ENCODE data around the gene RNF111.
"Not testable (repeated sequence)": the region's sequence is repeated elsewhere in the genome, so short reads cannot be mapped to it uniquely, and the experiment has no call there.

The RNF111 gene

GRCh38 chr15:58983261-58983660, 4.2 kb upstream of the RNF111 start:
- Mint-ChIP-seq H3K4me3 (no peak overlapping the region), H3K9me3 (no peaks in the 10 kb centered on the region), H3K27me3 (no peaks in the 10 kb centered on the region), H3K4me1 (peaks cover 47% of the 10 kb centered on the region), H3K27ac (no peak overlapping the region), H3K36me3 (ENCODE audit: low read depth) (no peaks in the 10 kb centered on the region)
- ATAC-seq (no peak), DNase-seq (no peak)

- Mint-ChIP-seq H3K9me3 (no peaks in the 10 kb centered on the region), H3K36me3 (ENCODE audit: low read depth) (no peaks in the 10 kb centered on the region), H3K27me3 (no peaks in the 10 kb centered on the region), H3K27ac (no peak overlapping the region), H3K4me1 (peaks cover 49% of the 10 kb centered on the region), H3K4me3 (no peak overlapping the region)
- ATAC-seq, result no peak
- no peak for DNase-seq
These were observed 2.0 kb upstream of the RNF111 start for GRCh38 chr15:58985443-58985842.

GRCh38 chr15:58987036-58987435, 427 bp upstream of the RNF111 start:
- no peak for ATAC-seq
- DNase-seq, result no peak

GRCh38 chr15:58988006-58988785, 733 bp downstream of the RNF111 start:
- peaks cover 13% of the 10 kb centered on the region for H3K36me3 Mint-ChIP-seq (ENCODE audit: low read depth)
- H3K27me3 Mint-ChIP-seq, result no peaks in the 10 kb centered on the region
- peak overlapping the region; percentile 87 for H3K27ac Mint-ChIP-seq
- peak; percentile 76 for DNase-seq
- H3K4me1 Mint-ChIP-seq, result peaks cover 44% of the 10 kb centered on the region
- no peaks in the 10 kb centered on the region for H3K9me3 Mint-ChIP-seq
- peak overlapping the region; percentile 95 for H3K4me3 Mint-ChIP-seq
- ATAC-seq, result peak; percentile 60

More at GRCh38 chr15:58987036-58987435, 427 bp upstream of the RNF111 start:
- Mint-ChIP-seq H3K9me3 (no peaks in the 10 kb centered on the region), H3K27ac (peak overlapping the region; percentile 87), H3K4me1 (peaks cover 47% of the 10 kb centered on the region), H3K4me3 (peak overlapping the region; percentile 95), H3K36me3 (ENCODE audit: low read depth) (peaks cover 10% of the 10 kb centered on the region), H3K27me3 (no peaks in the 10 kb centered on the region)

- Mint-ChIP-seq H3K4me1 (peaks cover 47% of the 10 kb centered on the region), H3K27ac (no peak overlapping the region), H3K9me3 (no peaks in the 10 kb centered on the region), H3K4me3 (no peak overlapping the region), H3K27me3 (no peaks in the 10 kb centered on the region), H3K36me3 (ENCODE audit: low read depth) (peaks cover 21% of the 10 kb centered on the region)
- ATAC-seq (no peak), DNase-seq (no peak)
These were observed 4.7 kb downstream of the RNF111 start for GRCh38 chr15:58992181-58992580.

GRCh38 chr15:58994906-58995453, 7.5 kb downstream of the RNF111 start:
- no peak for ATAC-seq
- peaks cover 37% of the 10 kb centered on the region for H3K4me1 Mint-ChIP-seq
- H3K36me3 Mint-ChIP-seq (ENCODE audit: low read depth), result peaks cover 25% of the 10 kb centered on the region
- no peak overlapping the region for H3K4me3 Mint-ChIP-seq
- no peaks in the 10 kb centered on the region for H3K9me3 Mint-ChIP-seq
- no peak for DNase-seq
- no peak overlapping the region for H3K27ac Mint-ChIP-seq
- no peaks in the 10 kb centered on the region for H3K27me3 Mint-ChIP-seq

- DNase-seq (no peak), ATAC-seq (no peak)
- no peak overlapping the region for H3K4me3 Mint-ChIP-seq
- H3K9me3 Mint-ChIP-seq, result no peaks in the 10 kb centered on the region
- H3K27me3 Mint-ChIP-seq, result no peaks in the 10 kb centered on the region
- peaks cover 40% of the 10 kb centered on the region for H3K4me1 Mint-ChIP-seq
- no peak overlapping the region for H3K27ac Mint-ChIP-seq
- H3K36me3 Mint-ChIP-seq (ENCODE audit: low read depth), result peaks cover 18% of the 10 kb centered on the region
These were observed 12.2 kb downstream of the RNF111 start for GRCh38 chr15:58999694-59000093.

GRCh38 chr15:59000251-59000650, 12.8 kb downstream of the RNF111 start:
- H3K4me1 Mint-ChIP-seq, result peaks cover 38% of the 10 kb centered on the region
- ATAC-seq, result not testable (repeated sequence)

GRCh38 chr15:59001946-59002345, 14.5 kb downstream of the RNF111 start:
- Mint-ChIP-seq H3K27ac (peak overlapping the region; percentile 43), H3K4me1 (peaks cover 44% of the 10 kb centered on the region), H3K4me3 (no peak overlapping the region), H3K27me3 (no peaks in the 10 kb centered on the region), H3K9me3 (no peaks in the 10 kb centered on the region), H3K36me3 (ENCODE audit: low read depth) (peaks cover 30% of the 10 kb centered on the region)
- ATAC-seq (no peak), DNase-seq (no peak)

More at GRCh38 chr15:59000251-59000650, 12.8 kb downstream of the RNF111 start:
- DNase-seq, H3K27ac Mint-ChIP-seq, H3K27me3 Mint-ChIP-seq, H3K4me3 Mint-ChIP-seq, H3K9me3 Mint-ChIP-seq: not testable (repeated sequence)
- peaks cover 18% of the 10 kb centered on the region for H3K36me3 Mint-ChIP-seq (ENCODE audit: low read depth)

GRCh38 chr15:59002418-59002859, 15.0 kb downstream of the RNF111 start:
- no peak for DNase-seq
- Mint-ChIP-seq H3K9me3 (no peaks in the 10 kb centered on the region), H3K36me3 (ENCODE audit: low read depth) (peaks cover 34% of the 10 kb centered on the region)

GRCh38 chr15:59005579-59005978, 18.1 kb downstream of the RNF111 start:
- DNase-seq (no peak), ATAC-seq (no peak)
- no peak overlapping the region for H3K4me3 Mint-ChIP-seq
- H3K27me3 Mint-ChIP-seq, result no peaks in the 10 kb centered on the region
- no peaks in the 10 kb centered on the region for H3K9me3 Mint-ChIP-seq
- H3K27ac Mint-ChIP-seq, result no peak overlapping the region
- peaks cover 35% of the 10 kb centered on the region for H3K4me1 Mint-ChIP-seq
- peaks cover 33% of the 10 kb centered on the region for H3K36me3 Mint-ChIP-seq (ENCODE audit: low read depth)

More at GRCh38 chr15:59002418-59002859, 15.0 kb downstream of the RNF111 start:
- ATAC-seq, result peak; percentile 52
- Mint-ChIP-seq H3K27ac (peak overlapping the region; percentile 43), H3K4me3 (no peak overlapping the region), H3K27me3 (no peaks in the 10 kb centered on the region), H3K4me1 (peaks cover 45% of the 10 kb centered on the region)

- DNase-seq, result no peak
- H3K4me1 Mint-ChIP-seq, result peaks cover 28% of the 10 kb centered on the region
- H3K36me3 Mint-ChIP-seq (ENCODE audit: low read depth), result peaks cover 33% of the 10 kb centered on the region
- no peak overlapping the region for H3K4me3 Mint-ChIP-seq
- H3K27me3 Mint-ChIP-seq, result no peaks in the 10 kb centered on the region
- H3K9me3 Mint-ChIP-seq, result no peaks in the 10 kb centered on the region
- no peak overlapping the region for H3K27ac Mint-ChIP-seq
- no peak for ATAC-seq
These were observed 20.6 kb downstream of the RNF111 start for GRCh38 chr15:59008086-59008485.

- no peak for DNase-seq
- H3K27ac Mint-ChIP-seq, result no peak overlapping the region
- peaks cover 18% of the 10 kb centered on the region for H3K4me1 Mint-ChIP-seq
- H3K9me3 Mint-ChIP-seq, result no peaks in the 10 kb centered on the region
- no peak overlapping the region for H3K4me3 Mint-ChIP-seq
- peaks cover 14% of the 10 kb centered on the region for H3K36me3 Mint-ChIP-seq (ENCODE audit: low read depth)
- H3K27me3 Mint-ChIP-seq, result no peaks in the 10 kb centered on the region
- ATAC-seq, result no peak
These were observed 23.9 kb downstream of the RNF111 start for GRCh38 chr15:59011262-59011952.

GRCh38 chr15:59013246-59013873, 25.9 kb downstream of the RNF111 start:
- ATAC-seq, result no peak
- Mint-ChIP-seq H3K4me1 (peaks cover 15% of the 10 kb centered on the region), H3K4me3 (no peak overlapping the region), H3K27ac (no peak overlapping the region), H3K36me3 (ENCODE audit: low read depth) (peaks cover 8% of the 10 kb centered on the region), H3K9me3 (no peaks in the 10 kb centered on the region), H3K27me3 (no peaks in the 10 kb centered on the region)
- DNase-seq, result no peak
